ENCODE results near the gene WDR64.
"Not testable (repeated sequence)": the region's sequence is repeated elsewhere in the genome, so short reads cannot be mapped to it uniquely, and the experiment has no call there.

Gene WDR64

DNA sequence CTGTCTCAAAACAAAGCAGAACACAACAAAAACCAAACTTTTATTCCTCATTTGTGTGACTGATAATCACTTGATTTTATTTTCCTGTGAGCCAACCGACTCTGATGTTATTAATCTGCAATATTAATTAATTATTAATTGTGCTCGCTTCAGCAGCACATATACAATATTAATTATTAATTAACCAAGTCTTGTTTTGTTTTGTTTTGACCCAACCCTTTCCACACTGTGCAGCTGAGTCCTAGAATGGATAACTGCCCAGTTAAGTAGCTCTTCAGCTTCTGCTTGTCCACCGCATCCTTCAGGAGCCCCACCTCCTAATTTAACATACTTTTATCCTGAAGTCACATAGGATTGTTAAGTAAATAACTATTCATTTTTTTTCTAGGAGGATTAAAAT lies 148.6 kb downstream of the WDR64 start:
- no peak for DNase-seq (ENCODE audit: low read depth)

DNA sequence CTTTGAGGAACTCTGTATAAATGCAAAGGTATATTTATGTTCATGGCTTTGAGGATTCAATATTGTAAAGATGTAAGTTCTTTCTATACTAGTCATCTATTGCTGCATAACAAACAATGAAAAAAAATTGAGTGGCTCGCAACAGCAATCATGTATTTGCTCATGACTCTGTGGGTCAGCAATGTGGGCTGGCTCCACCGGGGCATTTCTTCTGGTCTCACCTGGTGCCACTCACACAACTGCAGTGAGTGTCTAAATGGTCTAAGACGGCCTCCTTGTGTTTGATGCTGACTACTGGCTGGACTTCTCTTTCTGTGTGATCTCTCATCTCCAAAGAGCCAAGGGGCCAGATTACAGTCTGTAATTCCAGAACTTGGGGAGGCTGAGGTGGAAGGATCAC lies 150.8 kb downstream of the WDR64 start:
- peak; percentile 20 for DNase-seq (ENCODE audit: low read depth)

DNA sequence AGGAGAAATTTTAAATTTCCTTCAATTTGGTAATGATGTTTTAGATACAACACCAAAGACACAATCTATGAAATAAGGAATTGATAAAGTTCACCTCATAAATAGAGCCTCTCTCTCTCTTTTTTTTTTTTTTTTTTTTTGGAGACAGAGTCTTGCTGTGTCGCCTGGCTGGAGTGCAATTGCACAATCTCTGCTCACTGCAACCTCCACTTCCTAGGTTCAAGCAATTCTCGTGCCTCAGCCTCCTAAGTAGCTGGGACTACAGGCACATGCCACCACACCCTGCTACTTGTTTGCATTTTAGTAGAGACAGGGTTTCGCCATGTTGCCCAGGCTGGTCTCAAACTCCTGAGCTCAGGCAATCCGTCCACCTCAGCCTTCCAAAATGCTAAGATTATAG lies 152.6 kb downstream of the WDR64 start:
- DNase-seq (ENCODE audit: low read depth), result not testable (repeated sequence)

DNA sequence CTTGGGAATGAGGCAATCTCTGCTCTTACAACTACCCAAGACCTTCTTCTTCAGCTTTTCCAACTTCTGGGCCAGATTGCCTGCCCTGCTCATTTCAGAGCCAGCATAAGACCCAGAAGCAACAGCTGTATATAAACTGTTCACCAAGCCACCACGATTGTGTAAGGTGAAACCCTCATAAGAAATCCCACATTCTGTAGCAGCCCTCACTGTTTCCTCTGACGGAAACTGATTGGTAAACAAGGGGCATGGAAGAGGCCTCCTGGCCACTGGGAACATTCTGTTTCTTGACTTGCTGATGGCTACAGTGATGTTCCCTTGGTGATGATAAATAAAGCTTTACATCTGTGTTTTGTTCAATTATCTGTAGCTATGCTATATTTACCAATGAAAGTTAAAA lies 156.2 kb downstream of the WDR64 start:
- no peak for DNase-seq (ENCODE audit: low read depth)

DNA sequence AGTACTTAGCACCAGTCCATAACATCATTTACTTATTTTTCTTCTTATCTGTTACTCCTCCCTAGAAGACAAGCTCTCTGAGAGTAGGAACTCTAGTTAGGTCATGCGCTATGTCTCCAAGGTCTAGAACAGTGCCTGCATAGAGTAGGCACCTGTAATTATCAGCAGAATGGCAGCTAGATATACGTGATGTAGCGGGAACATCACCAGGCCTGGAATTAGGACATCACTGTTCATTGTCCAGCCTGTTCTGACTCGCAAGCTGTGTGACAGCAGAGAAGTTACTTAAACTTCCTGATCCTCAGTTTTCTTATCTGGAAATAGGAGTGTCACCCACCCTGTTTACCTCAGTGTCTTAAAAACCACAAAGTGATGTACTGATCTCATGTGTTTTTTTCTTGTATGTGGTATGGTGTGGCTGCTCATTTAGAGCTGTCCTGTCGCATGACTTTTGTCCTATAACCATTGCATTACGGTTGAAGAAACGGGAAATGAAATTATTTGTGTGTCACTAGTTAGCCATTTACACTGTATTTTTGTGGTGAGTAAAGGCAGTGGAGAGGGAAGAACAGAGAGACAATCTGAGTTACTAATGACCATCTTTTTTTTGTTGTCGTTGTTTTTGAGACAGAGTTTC lies 158.8 kb downstream of the WDR64 start:
- no peak for DNase-seq (ENCODE audit: low read depth)

GRCh38 chr1:241813768-241814320 lies 161.8 kb downstream of the WDR64 start:
- no peak for DNase-seq (ENCODE audit: low read depth)

GRCh38 chr1:241816008-241816407 lies 163.9 kb downstream of the WDR64 start:
- no peak for DNase-seq (ENCODE audit: low read depth)

GRCh38 chr1:241817331-241817792 lies 165.3 kb downstream of the WDR64 start:
- DNase-seq (ENCODE audit: low read depth), result no peak

DNA sequence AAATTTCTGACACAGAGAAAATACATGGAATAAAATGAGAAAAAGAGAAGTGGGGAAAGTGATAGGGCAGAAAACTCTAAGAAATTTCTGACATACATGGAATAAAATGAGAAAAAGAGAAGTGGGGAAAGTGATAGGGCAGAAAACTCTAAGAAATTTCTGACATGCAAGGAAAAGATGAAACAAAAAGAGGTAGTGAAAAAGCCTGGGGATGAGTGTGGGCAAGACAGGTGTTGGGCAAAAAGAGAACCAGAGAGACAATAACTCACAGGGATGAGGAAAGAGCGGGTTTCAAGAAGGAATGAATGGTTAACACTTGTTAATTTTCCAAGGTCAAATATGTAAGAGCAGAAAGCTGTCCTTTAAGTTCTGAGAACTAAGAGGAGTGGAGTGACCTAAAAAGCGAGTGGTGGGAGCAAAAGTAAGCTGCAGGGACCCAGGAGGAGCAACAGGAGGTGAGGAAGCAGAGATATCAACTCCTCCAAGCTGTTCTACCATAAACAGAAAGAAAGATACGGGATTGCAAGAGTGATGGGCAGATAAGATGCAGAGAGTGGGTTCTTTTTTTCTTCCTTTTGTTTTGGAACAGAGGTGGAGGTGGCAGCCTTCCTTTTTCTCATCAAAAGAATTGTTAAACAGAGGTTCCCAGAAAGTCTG lies 166.0 kb downstream of the WDR64 start:
- no peak for DNase-seq (ENCODE audit: low read depth)

GRCh38 chr1:241819340-241819866 lies 167.3 kb downstream of the WDR64 start:
- DNase-seq (ENCODE audit: low read depth), result no peak

DNA sequence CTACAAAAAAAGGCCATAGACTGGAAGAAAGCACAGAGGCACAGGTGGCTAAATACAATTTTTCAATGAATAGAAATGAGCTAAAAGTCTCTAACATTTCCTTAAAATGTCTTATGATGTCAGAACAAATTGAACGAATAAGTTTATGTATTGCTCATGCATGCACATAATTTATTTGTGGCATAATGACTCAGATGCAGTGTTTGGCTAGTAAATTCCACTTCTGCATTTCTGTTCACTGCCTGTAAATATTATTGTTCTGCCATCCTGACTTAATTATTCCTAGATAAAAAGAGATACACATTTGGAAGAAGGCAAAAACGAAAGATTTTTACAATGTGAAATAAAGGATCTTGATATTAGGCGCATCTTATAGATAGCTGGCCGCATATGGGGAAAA lies 169.3 kb downstream of the WDR64 start:
- DNase-seq (ENCODE audit: low read depth), result no peak

GRCh38 chr1:241822846-241823245 lies 170.8 kb downstream of the WDR64 start:
- DNase-seq (ENCODE audit: low read depth), result no peak

GRCh38 chr1:241823925-241824324 lies 171.8 kb downstream of the WDR64 start:
- no peak for DNase-seq (ENCODE audit: low read depth)

GRCh38 chr1:241825581-241825980 lies 173.5 kb downstream of the WDR64 start:
- no peak for DNase-seq (ENCODE audit: low read depth)

DNA sequence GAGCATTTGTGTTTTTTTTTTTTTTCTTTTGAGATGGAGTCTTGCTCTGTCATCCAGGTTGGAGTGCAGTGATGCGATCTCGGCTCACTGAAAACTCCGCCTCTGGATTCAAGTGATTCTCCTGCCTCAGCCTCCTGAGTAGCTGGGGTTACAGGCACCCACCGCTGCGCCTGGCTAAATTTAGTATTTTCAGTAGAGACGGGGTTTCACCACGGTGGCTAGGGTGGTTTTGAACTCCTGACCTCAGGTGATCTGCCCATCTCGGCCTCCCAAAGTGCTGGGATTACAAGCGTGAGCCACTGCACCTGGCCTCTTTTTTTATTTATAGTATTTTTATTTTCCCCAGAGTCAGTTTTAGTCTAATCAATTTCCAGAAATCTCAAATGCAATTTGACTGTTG lies 174.5 kb downstream of the WDR64 start:
- not testable (repeated sequence) for DNase-seq (ENCODE audit: low read depth)

DNA sequence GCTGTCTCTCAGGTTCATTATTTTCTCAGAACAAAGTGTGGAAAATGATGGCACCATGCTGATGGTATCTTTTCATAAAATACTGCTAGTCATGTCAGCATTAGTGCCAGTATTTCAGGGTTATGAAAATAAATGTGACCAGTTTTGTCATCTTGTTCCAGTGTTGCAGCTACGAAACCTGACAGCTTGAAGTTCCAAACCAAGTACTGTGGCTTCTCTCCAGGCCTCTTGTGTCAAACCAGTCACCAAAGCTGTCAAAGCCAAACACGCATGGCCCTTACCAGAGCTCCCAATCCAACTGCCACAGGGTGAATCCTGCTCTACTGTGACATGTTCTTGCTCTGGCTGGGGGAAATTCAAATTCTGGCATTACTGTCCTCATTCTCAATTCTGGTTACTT lies 175.2 kb downstream of the WDR64 start:
- no peak for DNase-seq (ENCODE audit: low read depth)

DNA sequence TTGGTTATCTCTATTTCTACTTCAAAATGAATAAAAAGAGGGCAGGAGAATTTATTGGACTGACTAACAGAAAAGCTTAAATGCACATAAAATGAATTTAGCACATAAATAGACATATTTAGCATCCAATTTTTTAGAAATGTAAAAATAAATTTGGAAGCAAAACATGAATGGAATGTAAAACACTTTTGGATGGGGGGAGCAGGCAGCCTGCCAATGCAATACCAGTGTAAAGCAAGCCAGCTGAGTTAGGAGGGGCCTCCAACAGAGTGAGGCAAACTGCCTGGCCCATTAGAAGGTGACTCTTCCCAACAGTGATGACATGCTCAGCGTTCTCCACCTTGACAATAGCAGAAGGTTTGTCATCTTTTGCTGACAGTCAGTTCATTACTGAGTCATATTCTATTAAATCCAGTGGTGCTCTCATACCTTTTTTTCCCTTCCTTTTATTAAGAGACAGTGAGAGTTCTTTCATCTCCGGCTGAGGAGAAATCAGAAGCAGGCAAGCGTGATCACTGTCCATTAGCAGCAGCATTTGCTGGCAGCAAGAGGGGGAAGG lies 176.5 kb downstream of the WDR64 start:
- no peak for DNase-seq (ENCODE audit: low read depth)

- no peak for DNase-seq (ENCODE audit: low read depth)
These were observed 177.4 kb downstream of the WDR64 start for GRCh38 chr1:241829468-241829867.

- no peak for DNase-seq (ENCODE audit: low read depth)
These were observed 182.8 kb downstream of the WDR64 start for GRCh38 chr1:241834733-241835377.

- no peak for DNase-seq (ENCODE audit: low read depth)
These were observed 184.9 kb downstream of the WDR64 start for GRCh38 chr1:241836941-241837340.

DNA sequence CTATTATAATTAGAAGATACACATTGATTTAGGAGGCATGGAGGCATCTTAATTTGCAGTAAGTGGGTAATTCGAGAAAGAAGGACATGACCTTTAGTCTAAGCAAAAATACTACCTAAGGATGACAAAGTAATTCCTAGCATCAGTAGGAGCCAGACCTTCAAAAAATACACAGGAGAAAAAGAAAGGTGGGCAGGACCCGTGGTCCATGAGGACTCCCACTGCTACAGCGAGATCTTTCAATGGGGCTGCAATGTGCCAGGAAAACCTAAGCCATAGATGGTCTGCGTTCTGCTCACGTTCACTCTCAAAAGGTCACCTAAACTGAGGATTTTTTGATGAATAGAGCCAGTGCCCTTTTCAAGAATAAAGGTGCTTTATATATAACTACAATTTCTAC lies 185.3 kb downstream of the WDR64 start:
- DNase-seq (ENCODE audit: low read depth), result no peak

GRCh38 chr1:241837901-241838300 lies 185.8 kb downstream of the WDR64 start:
- peak; percentile 84 for DNase-seq (ENCODE audit: low read depth)

- DNase-seq (ENCODE audit: low read depth), result no peak
These were observed 186.8 kb downstream of the WDR64 start for GRCh38 chr1:241838897-241839296.

All from HS-5 (cell line).